Astrocyte of the hippocampus (primary cell): Measurements from ENCODE around the gene FADD.
"Not testable (repeated sequence)": the region's sequence is repeated elsewhere in the genome, so short reads cannot be mapped to it uniquely, and the experiment has no call there.

ENCODE experiments used
- DNase-seq: peaks from one replicate; pipeline ENCODE4 v3.0.0; 2011; ENCODE audit warnings: low read depth, low spot score

FADD gene

DNA sequence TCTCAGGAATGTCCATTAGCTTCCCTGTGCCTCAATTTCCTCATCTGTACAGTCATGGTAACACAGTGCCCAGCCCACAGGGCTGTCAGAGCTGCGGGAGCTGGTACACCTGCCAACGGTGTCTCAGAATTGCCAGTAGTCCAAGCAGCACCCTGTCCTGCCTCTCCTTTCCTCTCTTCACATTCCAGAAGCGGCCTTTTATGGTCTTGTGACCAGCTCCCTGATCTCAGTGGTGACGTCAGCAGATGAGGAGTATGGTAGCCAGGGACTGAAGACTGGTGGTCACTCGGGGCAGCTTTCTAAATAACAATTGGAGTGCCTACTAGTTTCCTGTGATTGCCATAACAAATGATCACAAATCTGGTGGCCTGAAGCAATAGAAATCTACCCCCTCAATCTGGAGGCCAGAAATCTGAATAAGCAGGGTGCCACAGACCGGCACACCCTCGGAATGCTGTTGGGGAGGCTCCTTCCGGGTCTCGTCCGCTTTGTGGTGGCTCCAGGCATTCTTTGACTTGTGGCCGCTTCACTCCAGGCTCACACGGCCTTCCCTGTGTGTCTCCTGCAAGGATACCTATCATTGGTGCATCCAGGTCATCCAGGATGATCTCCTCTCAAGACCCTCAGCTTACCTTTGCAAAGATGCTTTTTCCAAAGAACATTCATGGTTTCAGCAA is 2.1 kb downstream of the FADD start:
- DNase-seq = no peak

DNA sequence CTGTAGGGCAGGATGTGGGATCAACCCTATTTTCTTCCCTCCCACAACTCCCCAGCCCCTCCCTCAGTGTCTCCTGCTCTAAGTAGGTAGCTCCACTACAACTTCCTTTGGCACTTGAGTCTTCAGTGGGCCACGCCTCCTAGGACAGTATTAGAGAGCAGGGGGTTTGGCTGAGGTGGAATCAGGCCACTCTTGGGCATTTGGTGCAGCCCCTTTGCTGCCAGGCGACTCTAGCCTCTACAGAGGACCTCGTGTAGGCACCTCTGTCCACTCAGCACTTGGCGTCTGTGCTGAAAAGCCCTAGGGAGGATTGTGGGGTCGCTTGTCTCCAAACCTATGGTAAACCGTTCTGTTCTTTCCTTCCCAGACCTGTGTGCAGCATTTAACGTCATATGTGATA is 2.7 kb downstream of the FADD start:
- no peak for DNase-seq

DNA sequence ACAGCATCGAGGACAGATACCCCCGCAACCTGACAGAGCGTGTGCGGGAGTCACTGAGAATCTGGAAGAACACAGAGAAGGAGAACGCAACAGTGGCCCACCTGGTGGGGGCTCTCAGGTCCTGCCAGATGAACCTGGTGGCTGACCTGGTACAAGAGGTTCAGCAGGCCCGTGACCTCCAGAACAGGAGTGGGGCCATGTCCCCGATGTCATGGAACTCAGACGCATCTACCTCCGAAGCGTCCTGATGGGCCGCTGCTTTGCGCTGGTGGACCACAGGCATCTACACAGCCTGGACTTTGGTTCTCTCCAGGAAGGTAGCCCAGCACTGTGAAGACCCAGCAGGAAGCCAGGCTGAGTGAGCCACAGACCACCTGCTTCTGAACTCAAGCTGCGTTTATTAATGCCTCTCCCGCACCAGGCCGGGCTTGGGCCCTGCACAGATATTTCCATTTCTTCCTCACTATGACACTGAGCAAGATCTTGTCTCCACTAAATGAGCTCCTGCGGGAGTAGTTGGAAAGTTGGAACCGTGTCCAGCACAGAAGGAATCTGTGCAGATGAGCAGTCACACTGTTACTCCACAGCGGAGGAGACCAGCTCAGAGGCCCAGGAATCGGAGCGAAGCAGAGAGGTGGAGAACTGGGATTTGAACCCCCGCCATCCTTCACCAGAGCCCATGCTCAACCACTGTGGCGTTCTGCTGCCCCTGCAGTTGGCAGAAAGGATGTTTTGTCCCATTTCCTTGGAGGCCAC is 3.3 kb downstream of the FADD start:
- DNase-seq = no peak

DNA sequence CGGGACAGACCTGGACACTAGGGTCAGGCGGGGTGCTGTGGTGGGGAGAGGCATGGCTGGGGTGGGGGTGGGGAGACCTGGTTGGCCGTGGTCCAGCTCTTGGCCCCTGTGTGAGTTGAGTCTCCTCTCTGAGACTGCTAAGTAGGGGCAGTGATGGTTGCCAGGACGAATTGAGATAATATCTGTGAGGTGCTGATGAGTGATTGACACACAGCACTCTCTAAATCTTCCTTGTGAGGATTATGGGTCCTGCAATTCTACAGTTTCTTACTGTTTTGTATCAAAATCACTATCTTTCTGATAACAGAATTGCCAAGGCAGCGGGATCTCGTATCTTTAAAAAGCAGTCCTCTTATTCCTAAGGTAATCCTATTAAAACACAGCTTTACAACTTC is 3.9 kb downstream of the FADD start:
- no peak for DNase-seq

DNA sequence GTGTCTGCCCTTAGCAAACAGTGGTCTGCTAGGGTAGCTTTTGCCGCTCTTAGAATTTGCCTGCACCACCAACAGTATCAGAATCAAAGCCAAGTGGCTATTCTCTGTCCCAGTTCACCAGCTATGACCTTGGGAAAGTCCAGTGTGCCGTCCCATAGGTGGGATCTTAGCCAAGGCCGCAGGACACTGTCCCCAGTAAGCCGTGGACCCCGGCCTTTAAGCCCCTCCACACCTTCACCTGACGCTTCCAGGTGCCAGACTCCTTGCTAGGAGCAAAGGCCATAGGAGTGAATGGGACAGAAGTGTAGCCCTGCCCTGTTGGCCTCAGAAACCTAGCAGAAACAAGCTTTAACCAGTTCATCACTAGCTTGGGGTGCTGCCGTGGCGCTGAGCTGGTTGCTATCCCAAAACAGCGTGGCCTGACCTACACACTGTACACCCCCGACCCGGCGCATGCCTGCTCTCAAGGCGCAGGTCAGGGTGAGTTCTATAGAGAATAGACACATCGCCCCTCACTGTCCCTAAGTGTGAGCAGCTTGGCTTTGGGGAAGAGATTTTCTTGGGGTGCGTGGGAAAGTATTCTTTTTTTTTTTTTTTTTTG is 4.5 kb downstream of the FADD start:
- DNase-seq = no peak

DNA sequence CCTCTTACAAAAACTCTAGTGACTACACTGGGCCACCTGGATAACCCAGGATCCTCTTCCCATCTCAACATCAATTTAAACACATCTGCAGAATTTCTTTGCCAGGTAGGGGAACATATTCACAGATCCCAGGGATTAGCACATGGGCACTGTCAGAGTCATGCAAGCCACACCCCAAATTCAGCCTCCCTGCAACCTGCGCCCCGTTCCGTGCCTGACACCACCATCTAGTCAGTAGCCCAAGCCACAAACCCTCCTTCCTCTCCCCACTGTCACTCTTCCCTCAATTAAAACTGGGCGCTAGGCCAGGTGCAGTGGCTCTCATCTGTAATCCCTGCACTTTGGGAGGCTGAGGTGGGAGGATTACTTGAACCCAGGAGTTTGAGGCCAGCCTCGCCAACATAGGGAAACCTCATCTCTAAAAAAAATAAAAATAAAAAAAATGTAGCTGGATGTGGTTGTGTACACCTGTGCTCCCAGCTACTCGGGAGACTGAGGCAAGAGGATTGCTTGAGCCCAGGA is 6.4 kb downstream of the FADD start:
- no peak for DNase-seq

DNA sequence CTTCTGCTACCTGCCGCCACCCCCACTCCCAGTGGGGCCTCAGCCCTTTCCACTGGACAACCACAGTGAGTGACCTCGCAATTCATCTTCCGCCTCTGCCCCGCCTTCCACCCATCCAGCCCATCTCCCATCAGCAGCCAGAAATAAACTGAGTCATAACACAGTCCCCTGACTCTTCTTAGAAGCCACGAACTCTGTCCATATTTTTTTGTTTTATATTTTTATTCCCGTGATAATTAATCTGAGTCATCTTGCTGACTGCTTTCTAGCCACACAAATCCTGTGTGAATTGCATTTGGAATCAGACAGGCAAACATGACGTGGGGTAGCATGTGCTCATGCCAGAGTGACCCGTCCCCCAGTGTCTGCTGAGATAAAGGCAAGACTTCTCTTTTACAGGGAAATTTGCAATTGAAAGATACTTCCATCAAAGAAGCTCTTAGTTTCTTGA is 7.0 kb downstream of the FADD start:
- peak; percentile 50 for DNase-seq

DNA sequence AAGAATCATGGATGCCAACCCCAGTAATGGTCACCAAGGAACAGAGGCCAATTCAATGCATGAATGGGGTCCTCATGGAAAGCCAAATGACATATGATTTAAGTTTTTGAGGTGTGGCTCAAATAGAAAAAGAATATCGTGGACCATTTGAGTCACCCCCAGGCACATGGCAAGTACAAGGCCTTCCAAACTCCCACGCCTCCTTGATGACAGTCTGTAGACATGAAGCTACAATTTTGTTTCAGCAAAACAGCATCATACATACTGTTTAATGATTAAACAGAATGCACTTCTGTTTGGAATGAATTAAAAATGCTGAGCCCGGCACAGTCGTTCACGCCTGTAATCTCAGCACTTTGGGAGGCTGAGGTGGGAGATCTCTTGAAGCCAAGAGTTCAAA is 7.4 kb downstream of the FADD start:
- no peak for DNase-seq

DNA sequence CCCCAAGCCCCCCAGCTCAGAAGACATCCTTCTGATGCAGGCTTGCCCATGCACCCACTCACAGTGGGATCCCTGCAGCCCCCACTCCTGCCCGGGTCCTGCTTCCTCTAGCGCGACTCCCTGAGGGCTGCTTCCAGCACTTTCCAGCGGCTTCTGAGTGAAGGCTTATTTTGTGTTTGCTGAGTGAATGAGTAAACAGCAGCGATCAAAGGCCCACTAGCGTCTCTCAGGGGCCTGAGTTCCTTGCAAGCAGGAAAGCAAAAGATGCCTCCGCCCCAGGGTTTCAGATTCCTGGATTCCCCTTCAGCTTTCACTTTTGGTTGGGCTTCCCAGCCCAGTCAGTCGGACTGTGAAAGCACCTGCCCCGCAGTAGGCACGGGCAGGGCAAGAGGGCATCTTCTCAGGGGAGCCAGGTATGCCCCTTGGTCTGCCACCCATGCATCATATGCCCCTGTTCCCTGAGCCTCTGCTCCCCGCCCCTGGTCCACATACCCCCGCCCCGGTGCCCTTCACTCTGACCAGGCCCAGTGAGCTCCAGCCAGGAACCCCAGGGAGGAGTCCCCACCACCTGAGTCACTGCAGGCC is 9.2 kb downstream of the FADD start:
- no peak for DNase-seq

DNA sequence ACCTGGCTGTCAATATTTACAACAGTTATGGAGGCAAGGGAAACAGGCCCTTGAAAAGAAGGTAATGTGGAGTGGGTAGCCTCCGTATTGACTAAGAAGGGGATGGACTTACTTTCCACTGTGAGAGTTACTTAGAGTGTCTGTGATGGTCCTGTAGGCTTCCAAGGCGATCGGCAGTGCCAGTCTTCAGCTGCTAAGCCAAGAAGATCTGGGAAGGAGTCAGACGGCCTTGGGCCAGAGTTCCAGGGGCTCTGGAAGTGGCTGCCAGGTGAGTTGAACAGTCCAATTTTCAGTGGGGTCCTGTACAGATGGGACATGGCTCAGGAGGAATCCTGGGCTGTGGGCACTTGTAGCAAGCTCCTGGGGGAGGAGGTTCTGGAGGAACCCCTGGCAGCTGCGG is 14.3 kb downstream of the FADD start:
- DNase-seq = not testable (repeated sequence)

DNA sequence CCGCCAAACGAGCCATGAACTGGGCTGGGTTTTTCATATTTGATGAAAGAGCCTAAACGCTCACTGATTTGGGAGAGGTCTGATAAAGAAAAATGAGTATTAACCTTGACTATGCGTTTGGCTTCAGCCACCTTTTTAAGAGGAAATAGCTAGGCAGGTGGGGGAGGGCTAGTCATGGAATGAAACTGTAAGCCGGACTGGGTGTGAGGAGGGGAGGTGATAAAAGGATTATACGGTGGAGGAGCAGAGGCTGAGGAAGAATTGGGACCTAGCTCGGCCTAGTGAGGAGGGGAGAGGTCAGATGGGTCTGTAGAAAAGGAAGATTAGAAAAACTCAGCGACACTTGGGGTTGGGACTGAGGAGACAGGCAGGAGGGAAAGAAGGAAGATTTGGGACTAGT is 15.0 kb downstream of the FADD start:
- not testable (repeated sequence) for DNase-seq

DNA sequence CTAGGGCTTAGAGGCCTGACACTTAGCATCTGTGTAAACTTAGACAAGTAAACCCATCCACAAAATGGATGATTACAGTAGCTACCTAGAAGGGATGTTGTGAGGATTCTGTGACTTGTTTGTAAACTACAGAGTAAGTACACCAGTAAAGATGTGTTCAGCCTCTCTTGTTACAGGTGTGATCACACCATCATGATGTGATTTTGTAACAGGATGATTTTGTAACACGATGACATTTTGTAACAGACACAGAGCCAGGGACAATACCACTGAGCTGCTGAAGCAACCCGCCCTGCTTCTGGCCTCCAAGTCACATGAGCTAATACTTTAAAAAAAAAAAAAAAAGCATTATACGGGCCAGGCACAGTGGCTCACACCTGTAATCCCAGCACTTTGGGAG is 17.0 kb downstream of the FADD start:
- DNase-seq = no peak

DNA sequence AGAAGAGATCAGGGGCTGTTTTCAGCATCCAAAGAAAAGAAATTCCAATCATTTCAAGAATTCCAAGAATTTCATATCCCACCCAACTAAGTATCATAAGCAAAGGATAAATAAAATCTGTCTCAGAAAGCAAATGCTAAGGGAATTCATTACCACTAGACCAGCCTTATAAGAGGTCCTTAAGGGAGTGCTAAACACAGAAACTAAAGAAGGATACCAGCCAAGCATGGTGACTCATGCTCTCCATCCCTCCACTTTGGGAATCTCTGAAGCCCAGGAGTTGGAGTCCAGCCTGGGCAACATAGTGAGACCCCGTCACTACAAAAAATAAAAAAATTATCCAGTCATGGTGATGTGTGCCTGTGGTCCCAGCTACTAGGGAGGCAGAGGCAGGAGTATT is 17.8 kb downstream of the FADD start:
- peak; percentile 29 for DNase-seq

DNA sequence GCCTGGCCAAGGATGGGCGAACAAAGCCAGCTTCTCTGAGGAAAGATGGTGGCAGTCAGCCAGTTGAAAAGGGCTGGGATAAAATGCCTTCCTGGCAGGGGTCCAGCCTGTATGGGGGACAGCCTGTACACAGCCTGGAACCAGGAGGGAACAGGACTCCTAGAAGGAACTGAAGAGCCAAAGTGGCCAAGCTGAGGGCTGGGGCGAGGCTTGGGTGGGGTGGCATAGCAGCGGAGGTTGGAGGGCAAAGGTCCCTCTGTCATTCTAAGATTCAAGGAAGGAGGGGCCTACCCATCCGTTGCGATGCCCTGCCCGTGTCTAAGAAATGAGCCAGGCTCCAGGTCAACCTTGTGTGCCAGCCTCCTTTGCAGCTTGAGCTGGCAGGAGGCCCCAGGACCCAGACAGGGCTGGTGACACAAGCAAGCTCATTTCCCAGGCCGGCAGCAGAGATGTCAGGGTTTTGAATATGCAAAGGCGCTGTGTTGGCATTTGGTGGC is 22.6 kb downstream of the FADD start:
- peak; percentile 59 for DNase-seq

DNA sequence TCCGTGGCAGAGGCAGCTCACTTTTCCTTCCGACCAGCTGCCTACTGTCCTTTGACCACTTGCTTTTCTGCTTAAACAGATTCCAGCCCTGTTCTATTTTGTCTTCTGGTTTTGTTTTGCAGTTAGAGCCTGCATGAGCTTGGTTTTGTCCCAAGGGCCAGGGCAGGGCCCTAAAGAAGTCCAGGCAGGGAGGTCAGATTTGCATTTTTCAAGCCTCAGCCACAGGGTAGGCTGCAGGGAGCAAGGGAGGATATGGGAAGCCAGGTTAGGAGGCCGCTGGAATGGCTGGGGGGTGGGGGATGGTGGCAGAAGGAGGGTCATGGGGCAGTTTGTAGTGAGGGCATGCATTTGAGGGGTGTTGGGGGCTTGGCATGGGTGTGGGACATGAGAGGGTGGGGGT is 23.1 kb downstream of the FADD start:
- DNase-seq = no peak

DNA sequence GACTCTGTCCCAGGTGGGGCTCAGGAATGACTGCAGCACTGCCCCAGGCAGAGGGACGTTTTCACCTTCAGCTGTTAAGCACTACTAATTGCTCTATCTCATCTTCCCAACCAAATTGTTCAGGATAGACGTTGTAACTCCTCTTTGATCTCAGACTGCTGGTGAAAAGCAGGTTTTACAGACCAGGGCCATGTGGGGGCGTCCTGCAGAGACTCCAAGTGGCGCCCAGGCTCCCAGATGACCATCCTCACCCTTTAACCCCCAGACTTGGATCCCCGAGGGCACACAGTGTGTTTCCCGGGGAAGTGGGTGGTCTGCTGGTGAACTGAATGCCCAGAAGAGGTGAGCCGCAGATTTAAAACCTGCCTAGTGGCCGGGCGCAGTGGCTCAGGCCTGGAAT is 23.9 kb downstream of the FADD start:
- no peak for DNase-seq

DNA sequence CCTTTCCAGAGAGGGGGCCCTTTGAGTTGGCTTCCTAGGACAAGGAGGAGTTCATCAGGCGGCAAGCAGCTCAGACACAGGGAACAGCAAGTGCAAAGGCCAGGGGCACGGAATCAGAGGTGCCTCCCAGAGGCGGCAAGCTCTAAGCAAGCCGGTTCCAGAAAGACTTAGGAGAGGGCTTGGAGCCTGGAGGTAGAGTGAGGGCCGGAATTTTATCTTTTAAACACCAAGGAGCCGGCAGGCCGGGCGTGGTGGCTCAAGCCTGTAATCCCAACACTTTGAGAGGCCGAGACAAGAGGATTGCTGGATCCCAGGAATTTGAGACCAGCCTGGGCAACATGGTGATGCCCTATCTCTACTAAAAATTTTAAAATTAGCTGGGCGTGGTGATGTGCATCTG is 26.6 kb downstream of the FADD start:
- no peak for DNase-seq

DNA sequence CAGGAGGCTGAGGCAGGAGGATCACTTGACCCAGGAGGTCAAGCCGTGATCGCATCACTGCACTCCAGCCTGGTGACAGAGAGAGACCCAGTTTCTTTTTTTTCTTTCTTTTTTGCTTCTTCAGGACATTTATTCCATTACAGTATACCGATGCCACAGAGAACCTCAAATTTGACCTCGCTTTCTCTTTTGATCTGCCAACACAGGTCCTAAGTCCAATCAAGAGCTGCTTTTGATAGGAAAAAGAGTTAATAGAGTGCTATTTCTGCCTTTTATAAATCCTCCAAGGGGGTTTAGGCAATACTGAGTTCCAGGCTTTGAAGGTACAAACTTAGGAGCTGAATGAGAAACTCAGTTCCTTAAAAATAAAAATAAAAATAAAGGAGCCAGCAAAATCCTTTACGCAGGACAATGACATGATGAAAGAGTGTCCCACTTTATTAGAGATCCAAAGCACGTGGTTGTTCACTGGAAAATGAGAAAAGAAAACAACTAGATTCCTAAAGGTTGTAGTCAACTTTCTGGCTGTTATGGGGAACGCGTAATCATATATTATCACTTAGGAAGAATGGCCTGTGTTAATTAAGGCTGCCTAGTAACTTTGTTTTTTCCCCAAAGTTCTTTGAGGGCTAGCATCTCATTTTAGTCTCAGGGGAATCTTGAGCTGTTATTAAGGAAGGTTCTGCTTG is 27.2 kb downstream of the FADD start:
- peak; percentile 53 for DNase-seq

DNA sequence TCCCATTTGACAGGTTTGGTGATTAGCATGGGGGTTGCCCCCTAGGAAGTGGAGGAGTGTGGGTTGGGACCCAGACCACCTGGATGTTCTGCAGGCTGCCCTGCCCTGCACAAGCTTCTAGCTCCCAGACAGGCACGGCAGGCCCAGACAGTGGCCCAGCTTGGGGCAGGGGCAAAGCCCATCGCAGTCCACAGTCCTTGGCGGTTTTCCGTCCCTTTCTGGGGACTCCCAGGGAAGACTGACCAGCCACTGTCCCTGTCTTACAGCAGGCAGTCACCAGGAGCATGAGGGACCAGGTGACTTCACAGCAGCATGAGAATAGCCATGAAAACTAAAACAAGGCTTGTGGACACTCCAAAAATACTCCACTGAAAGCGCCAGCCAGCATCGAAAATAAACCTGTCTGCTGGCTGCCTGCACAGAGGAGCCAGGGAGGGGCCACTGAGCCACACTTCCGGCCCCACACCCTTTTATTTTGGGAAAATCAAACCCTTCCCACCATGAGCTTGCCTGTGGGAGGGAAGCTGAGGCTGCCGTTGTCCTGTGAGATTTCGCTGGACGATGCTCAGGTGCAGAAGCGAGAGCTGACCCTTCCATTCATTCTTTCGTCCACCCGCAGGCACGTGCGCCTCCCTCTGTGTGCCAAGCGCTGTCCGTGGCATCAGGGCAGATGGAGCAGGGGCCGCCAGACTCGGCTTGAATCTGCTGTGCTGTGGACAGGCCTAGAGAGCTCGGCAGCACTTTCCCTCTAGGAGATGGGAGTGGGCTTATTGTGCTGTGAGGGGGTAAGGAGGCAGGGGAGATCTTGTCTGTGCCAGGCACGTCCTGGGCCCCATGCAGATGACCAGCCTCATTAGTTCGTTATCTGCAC is 28.0 kb downstream of the FADD start:
- no peak for DNase-seq

DNA sequence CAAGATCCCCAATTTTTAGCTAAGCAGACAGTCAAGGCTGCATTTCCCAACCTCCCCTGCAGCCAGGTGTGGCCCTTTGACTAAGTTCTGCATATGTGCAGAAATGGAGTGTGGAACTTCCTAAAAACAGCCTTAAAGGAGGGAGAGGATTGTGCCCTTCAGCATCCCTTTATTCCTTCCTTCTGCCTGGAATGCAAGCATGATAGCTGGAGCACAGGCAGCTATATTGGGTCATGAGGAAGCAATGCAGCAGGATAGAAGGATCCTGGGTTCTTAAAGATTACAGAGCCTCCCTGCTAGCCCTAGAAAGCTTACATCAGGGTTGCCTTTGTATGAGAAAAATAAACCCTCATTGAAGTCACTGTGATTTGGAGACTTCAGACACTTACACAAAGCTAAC is 29.9 kb downstream of the FADD start:
- DNase-seq = no peak

DNA sequence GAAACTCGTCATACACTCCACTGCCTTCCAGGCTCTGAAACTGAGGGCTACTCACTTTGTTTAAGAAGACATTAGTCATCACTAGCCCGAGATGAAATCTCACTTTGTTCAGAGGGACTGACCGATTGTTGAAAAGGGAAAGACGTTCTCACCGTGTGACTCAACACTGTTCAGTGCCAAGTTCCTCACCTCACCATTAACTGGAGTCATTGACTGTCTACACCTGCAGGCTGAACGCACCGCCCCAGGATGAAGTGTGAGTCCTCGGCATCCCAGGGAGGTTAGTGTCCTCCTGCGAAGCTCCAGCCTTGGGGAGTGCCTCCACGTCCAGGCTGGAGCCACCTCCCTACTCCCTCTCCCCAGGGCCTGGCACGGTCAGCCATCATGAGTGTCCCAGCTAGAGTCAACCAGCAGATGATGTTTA is 30.4 kb downstream of the FADD start:
- DNase-seq = peak; percentile 90
